Medulla oblongata (tissue), 1 donor: ENCODE data around the gene SULT1A1.
"Not testable (repeated sequence)": the region's sequence is repeated elsewhere in the genome, so short reads cannot be mapped to it uniquely, and the experiment has no call there.

Experiments
- DNase-seq: peaks from one replicate; pipeline ENCODE4 v3.0.0-alpha.2; 2015; ENCODE audit errors: extremely low spot score

The SULT1A1 gene

DNA sequence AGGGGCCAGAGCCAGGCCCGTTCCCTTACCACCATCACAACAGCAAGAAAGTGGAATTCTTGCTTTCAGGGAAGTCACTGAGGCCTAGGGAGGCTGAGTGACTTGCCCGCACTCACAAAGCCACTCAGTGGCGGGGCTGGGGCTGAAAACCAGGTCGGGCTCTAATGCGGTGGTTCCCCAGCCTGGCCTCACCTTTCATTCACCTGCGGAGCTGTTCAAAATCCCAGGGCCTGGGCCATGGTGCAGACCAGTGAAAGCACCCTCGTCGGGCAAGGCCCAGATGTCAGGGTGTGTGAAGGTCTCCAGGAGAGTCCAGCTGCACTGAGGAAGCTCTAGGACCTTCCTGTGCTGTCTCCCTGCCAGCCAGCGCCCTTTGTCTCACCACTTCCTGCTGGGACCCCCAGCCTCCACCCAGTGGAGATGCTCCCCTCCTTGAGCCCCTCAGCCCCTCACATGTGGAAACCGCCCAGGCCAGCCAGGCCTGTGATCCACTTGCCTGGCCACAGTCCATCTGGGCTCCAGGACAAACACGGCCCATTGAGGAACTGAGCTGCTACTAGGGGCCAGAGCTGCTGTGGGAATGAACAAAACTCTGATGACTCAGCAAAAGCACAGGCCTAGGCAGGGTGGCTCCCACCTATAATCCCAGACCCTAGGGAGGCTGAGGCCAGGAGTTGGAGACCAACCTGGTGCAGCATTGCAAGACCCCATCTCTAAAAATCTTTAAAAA, 812 bp downstream of the SULT1A1 start:
- DNase-seq, result peak; percentile 58

DNA sequence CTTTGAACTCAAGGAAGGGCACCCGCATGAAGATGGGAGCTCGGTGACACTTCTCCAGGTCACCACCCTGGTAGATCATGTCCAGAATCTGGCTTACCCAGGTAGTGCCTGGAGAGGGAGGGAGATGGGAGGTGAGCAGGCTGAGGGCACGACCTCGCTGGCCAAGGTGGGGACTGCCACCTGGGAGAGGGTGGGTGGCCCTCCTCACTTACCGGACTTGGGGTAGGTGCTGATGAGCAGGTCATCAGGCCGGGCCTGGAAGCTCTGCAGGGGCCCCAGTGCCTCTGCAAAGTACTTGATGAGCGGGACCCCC, 1.4 kb downstream of the SULT1A1 start:
- not testable (repeated sequence) for DNase-seq

DNA sequence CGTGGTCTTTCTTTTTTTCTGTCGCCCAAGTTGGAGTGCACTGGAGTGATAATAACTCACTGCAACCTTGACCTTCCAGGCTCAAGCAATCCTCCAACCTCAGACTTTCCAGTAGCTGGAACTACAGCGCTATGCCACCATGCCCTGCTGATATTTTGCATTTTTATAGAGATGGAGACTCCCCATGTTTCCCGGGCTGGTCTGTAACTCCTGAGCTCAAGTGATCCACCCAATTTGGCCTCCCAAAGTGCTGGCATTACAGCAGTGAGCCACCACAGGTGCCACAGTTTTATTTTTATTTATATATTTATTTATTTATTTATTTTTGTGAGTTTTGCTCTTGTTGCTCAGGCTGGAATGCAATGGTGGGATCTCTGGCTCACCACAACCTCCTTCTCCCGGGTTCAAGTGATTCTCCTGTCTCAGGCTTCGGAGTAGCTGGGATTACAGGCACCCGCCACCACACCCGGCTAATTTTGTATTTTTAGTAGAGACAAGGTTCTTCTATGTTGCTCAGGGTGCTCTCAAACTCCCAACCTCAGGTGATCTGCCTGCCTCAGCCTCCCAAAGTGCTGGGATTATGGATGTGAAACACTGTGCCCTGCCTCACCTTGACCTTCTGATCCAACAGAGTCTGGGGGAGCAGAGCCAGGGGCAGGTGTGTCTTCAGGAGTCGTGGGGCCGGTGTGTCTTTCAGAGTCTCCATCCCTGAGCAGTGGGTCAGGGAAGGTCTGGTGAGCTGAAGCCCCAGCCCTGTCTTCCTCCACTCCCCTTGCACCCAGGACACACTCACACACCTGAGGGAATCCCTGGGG, 2.0 kb downstream of the SULT1A1 start:
- DNase-seq, result not testable (repeated sequence)

DNA sequence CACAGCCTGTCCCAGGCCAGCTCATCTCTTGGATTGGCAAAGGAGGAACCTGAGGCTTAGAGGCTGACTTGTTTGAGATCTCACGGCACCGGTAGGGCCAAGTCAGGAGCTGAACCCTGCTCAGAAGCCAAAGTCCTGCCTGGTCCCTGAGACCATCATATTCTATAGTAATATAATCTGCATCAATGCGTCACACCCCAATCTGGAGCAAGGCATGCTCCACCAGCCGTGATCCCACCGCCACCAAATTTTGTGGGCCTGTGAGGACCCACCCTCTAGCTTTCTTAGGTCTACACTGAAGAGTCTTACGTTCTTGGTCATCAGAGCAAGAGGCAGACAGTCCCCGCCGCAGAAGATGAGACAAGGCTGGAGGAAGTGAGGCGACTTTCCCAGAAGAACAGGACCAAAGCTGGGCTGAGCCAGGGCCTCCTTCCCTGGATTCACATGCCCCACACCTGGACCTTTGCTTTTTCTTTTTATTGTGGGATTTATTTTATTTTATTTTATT, 2.7 kb downstream of the SULT1A1 start:
- no peak for DNase-seq

DNA sequence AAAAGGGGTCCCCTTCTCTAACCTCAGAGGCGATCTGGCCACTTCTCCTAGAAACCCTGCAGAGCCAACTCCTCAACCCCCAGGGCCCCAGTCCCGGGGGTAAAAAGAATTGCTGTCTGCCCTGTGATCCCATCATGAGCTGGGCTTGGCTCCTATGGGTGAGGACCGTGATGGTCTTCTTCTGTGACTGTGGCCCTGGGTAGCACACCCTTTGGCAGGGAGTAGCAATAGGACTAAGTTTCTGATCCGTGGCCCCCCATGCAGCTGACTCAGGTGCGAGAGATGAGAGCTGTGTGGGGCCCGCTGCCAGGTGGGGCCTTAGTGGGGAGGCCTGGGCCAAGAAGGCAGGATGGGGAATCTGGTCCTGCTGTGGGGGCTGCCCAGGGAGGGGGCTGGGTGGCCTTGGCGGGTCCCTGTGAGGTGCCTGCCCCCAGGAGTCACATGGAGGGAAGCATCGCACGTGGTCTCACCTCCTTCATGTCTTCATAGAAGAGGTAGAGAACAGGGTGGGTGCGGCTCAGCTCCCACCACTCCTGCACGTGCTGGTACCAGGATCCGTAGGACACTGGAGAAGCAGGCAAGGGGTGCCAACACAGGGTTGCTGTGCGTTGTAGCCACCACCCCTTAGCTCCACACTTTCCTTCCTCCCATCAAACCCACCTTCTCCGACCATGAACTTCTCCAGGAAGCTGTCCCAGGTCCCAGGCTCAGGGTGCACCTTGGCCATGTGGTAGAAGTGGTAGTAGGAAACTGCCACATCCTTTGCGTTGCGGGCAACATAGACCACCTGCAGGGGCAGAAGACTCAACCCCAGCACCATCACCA, 3.3 kb downstream of the SULT1A1 start:
- no peak for DNase-seq

DNA sequence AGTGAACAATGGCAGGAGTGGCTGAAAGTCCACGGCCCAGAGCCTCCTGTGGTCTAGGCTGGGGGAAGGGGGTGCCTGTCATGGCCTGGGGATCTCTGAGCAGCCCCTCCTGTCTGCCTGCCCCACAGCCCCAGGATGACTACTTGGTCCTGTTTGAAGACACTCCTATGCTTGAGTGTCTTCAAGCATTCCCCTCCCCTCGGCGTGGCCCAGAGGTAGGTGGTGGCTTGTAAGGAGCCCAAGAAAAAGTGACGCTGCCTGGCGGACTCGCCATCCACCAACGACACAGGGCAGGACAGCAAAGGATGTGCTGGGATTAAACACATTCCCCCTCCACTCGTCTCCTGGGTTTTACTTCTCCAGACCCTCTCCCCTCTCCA, 5.7 kb downstream of the SULT1A1 start:
- DNase-seq, result no peak

DNA sequence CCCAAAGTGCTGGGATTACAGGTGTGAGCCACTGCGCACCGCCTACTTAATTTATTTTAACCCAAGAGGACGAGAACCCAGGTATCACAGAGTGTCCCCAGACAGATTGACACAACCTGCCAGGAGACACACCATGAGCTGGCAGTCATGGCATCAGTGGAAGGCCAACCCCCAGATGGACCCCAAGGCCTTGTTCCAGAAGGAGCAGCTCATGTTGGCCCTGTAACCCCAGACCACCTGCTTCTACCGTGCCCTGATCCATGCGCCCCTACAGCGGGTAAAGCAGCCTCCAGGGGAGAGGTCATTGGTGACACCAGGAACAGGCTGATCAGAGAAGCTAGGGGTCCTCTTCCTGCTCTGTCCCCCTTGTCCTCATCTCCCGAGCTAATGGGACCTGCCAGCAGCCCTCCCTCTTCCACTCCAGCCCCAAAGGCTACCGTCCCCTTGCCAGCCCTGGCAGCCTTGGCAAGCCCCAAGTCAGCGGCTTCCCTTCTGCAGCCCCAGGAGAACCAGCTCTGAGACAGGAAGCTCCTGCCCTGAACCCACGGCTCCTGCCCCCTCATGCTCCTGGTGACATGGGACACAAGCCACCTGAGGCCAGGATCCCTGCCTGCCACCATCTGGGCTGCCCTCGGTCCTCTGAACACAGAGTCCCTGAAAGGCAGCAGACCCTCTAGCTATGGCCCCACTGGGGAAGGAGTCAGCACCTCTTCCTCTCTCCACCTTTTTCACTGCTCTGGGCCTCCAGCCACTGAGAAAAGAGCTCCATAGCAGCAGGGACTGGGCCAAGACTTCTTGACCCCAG, 6.3 kb downstream of the SULT1A1 start:
- DNase-seq, result no peak

DNA sequence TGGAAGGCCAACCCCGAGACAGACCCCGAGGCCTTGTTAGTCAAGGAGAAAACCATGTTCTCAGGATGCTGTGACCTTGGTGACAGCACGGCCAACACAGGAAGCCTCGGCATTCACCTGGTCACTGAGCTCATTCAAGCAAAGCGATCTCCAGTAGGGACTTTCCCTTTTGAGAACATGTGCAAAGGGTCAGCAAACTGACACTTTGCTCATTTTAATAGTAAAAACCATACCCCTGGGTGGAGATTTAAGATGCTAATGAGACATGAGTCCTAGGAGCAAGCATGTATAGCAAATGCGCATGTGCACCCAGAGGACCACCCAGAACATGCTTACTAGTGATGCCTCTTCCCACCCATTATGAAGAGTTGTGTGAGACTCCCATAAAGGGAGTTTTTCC, 7.3 kb downstream of the SULT1A1 start:
- DNase-seq, result no peak

DNA sequence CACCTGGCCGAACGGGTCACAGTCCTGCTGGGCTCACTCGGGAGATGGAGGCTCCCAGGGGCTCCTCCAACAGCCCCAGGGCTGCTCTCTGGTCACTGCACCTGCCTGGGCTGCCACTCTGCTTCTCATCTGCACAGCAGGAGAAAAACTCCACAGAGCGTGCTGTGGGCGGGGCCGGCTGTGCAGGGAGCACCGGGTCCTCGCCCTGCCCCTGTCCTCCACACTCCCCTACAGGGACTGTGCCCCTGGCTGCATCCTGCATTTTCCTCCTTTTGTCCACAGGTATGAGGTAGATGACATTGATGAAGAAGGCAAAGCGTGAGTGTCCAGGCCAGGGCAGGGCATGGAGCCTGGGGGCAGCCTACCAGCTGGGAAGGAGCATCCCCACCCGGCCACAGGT, 7.8 kb downstream of the SULT1A1 start:
- not testable (repeated sequence) for DNase-seq

DNA sequence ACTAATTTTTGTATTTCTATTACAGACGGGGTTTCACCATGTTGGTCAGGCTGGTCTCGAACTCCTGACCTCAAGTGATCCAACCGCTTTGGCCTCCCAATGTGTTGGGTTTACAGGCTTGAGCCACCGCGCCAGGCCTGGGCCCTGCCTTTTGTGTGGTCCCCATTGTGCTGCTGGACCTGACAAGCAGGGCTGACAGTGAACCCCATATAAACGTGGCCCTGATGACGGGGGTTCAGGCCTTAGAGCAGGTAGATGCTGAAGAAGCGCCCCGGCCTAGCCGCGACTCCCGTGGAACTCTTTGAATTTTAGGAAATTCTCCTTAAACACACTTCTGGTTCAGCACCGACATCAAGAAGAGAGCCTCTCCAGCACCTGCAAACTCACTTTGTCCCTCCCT, 8.3 kb downstream of the SULT1A1 start:
- not testable (repeated sequence) for DNase-seq

DNA sequence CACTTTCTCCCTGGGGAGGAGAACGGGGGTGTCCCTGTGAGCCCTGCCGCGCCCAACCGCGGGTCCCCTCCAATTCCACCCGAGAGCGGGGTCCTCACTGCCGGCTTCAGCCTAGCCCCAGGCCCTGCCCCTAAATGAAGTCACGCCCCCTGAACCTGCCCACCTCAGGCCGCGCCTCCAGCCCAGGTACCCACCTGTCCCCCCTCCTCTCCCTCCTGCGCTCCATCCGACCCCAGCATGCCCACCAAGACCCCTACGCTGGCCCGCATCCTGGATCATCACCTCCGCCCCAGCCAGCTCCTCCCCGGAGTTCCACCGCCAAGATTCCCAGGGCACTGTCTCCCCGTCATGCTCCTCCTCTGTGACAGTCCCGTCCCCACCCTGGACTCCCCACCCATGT, 8.9 kb downstream of the SULT1A1 start:
- DNase-seq, result not testable (repeated sequence)

DNA sequence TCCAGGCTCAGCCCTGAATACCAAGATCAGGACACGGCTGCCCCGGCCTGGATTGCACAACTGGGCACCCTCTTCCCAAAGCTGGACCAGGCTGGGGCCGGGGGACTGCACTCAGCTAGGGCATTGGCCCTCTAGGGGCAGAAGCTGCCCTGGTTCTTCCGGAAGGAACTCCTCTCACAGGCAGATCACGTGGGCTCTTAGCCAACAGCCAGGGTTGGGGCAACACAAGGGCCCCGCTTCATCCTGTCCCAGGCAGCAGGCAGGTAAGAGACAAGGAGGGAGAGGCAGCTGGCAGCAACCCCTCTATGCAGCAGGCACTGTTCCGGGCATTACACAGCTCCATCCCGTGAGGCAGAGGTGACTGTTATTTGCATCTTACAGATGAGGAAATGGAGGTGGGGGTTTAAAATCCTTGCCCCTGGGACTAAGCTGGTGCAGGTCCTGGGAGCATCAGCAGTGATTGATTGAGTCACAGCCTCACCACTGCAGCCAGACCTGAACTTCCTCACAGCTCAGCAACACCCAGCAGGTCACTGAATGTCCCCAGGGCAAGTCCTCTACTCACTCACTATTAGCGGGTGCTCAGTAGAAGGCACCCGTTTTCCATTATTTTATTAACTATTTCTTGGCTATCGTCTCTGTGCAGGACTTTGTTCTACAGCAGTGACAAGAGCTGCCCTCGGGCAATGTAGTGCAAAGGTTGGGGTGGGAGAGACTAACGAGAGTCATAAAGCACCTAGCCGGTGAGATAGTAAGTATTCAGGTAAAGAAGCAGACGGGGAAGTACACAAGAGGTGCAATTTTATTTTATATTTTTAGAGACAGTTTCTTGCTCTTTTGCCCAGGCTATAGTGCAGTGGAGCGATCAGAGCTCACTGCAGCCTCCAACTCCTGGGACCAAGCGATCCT, 10.2 kb downstream of the SULT1A1 start:
- DNase-seq, result not testable (repeated sequence)

DNA sequence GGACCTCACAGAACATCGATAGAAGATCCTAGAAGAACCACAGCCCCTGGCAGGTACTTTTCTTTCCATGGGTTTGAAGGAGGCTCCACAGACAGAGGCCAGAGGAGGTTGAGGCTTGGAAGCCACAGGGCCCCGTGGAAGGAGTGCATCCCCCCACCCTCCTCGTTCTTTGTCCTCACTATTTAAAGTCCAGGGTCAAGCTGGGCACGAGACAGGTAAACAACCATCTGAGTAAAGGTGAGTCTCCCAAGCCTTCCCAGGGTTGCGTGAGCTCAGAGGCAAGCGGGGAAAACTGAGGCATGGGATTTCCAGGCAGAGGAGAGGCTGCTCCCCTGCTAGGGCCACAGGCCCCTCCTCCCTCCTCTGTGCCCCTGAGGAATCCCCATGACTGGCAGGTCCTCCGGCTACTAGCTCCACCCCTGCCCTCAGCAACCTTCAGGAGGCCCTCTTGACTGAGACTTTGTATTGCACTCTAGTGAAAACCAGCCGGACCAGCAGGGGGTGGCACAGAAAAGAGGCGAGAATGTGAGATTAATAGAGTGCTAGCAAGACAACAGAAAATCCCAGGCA, 12.1 kb downstream of the SULT1A1 start:
- no peak for DNase-seq

DNA sequence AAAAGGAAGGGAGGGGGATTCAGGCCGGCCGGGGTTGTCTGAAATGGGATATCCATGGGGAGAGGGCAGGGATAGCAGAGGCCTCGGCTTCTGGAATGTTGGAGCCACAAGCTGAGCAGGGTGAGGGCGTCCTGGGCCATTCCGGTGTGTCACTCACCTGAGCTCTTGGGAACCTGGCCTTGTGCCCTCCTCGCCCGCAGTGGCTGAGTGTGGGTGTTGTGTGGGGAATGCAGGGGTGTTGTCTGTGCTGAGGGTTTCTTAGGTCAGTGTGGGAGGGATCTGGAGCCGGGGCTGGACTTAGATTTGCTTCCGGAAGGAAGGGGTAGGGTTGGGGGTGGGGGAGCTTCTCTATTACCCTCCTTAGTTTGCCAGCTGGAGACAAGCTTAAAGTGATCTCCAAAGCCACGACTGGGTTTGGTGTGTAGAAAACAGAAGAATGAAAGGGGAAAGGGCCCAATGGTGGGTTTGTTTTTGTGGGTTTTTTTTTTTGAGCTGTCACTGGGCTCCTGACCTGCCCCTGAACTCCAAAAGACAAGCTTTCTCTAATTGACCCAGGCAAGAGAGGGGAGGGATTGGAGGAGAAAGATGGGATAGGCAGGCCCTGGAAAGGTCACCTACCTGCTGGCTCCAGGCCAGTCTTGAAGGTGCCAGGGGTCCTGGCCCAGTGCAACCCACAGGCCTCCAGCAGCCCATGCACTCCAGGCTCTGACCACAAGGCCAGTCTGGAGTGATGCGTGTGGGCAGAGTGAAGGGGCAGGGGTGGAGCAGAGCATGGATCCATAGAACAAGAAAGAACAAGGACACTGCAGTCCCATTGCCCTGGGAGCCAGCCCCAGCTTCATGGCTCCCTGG, 12.8 kb downstream of the SULT1A1 start, which contains the start of gene SULT1A2:
SULT1A2 (minus strand) TSS at position 211 of the 852 bp plus-strand sequence. CDS start 1,120 bp downstream, outside the sequence.
- DNase-seq, result no peak

DNA sequence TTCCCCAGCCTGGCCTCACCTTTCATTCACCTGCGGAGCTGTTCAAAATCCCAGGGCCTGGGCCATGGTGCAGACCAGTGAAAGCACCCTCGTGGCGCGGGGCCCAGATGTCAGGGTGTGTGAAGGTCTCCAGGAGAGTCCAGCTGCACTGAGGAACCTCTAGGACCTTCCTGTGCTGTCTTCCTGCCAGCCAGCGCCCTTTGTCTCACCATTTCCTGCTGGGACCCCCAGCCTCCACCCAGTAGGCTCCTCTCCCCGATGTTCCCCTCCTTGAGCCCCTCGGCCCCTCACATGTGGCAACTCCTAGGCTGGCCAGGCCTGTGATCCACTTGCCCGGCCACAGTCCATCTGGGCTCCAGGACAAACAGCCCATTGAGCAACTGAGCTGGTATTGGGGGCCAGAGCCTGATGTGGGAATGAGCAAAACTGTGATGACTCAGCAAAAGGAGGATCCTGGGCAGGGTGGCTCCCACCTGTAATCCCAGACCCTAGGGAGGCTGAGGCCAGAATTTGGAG, 13.7 kb downstream of the SULT1A1 start:
- no peak for DNase-seq

DNA sequence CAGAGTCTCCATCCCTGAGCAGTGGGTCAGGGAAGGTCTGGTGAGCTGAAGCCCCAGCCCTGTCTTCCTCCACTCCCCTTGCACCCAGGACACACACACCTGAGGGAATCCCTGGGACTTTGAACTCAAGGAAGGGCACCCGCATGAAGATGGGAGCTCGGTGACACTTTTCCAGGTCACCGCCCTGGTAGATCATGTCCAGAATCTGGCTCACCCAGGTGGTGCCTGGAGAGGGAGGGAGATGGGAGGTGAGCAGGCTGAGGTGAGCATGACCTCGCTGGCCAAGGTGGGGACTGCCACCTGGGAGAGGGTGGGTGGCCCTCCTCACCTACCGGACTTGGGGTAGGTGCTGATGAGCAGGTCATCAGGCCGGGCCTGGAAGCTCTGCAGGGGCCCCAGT, 14.4 kb downstream of the SULT1A1 start:
- DNase-seq, result not testable (repeated sequence)

DNA sequence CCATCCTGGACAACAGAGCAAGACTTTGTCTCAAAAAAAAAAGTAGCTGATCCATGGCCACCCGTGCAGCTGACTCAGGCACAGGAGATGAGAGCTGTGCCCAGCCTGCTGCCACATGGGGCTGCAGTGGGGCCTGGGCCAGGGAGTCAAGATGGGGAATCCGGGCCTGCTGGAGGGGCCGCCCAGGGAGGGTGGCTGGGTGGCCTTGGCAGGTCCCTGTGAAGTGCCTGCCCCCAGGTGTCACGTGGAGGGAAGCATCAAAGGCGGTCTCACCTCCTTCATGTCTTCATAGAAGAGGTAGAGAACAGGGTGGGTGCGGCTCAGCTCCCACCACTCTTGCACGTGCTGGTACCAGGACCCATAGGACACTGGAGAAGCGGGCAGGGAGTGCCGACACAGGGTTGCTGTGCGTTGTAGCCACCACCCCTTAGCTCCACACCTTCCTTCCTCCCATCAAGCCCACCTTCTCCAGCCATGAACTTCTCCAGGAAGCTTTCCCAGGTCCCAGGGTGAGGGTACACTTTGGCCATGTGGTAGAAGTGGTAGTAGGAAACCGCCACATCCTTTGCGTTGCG, 16.8 kb downstream of the SULT1A1 start:
- no peak for DNase-seq

DNA sequence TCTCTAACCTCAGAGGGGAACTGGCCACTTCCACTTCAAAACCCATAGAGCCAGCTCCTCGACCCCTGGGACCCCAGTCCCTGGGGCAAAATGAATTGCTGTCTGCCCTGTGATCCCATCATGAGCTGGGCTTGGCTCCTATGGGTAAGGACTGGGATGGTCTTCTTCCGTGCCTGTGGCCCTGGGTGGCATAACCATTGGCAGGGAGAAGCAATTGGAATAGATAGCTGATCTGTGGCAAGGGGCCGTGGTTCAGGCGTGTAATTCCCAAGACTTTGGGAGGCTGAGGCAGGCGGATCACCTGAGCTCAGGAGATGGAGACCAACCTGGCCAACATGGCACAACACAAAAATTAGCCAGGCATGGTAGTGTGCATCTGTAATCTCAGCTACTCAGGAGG, 17.3 kb downstream of the SULT1A1 start:
- no peak for DNase-seq
